IPS-20b (cell line): ENCODE data around the gene IFT43.

Source experiments
- H3K27ac ChIP-seq: one replicate; pipeline ENCODE4 v1.5.1; 2013; ENCODE audit warnings: low read length
- H3K27me3 ChIP-seq: 2 replicates; pipeline ENCODE4 v1.6.1; 2013; ENCODE audit warnings: mild to moderate bottlenecking, low read length, inconsistent platforms; ENCODE audit not compliant: insufficient read depth
- H3K36me3 ChIP-seq: 2 replicates; pipeline ENCODE4 v1.6.1; 2013; ENCODE audit warnings: low read depth, mild to moderate bottlenecking, inconsistent platforms, low read length, moderate library complexity; ENCODE audit not compliant: insufficient read depth
- H3K4me1 ChIP-seq: 2 replicates; pipeline ENCODE4 v1.6.1; 2013; ENCODE audit warnings: mild to moderate bottlenecking, control low read depth, inconsistent platforms, low read length, moderate library complexity; ENCODE audit not compliant: insufficient read depth
- H3K4me3 ChIP-seq: 2 replicates; pipeline ENCODE4 v1.5.1; 2013; ENCODE audit warnings: mild to moderate bottlenecking, low read length, inconsistent platforms
- H3K9ac ChIP-seq: 2 replicates; pipeline ENCODE4 v1.6.1; 2013; ENCODE audit warnings: low read depth, mild to moderate bottlenecking, inconsistent platforms, low read length, moderate library complexity
- H3K9me3 ChIP-seq: 2 replicates; pipeline ENCODE4 v1.6.1; 2013; ENCODE audit warnings: mild to moderate bottlenecking, low read depth, low read length, inconsistent platforms; ENCODE audit not compliant: insufficient read depth

IFT43 gene

DNA sequence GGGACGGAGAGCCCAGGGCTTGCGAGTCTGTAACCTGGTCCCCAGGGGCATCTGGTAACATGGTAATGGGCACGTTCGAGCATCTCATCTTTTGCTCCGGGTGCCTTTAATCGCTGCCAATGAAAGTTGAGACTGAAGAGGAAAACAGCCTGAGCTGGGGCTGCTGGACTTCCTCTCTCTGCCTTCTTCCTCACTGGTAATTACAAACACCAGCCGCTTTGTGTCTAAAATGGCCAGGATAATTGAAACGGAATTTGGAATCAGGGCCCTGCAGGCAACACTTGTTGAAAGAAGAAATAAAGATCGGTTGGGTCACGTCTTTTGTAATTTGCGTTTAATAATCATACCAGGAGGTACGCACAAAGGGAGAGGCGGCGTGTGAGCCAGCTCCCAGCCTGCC is 114.7 kb downstream of the IFT43 start:
- H3K36me3 ChIP-seq = no peaks in the 10 kb centered on the region
- no peak overlapping the region for H3K9ac ChIP-seq
- H3K27ac ChIP-seq = no peak overlapping the region
- no peaks in the 10 kb centered on the region for H3K27me3 ChIP-seq
- no peaks in the 10 kb centered on the region for H3K4me1 ChIP-seq
- no peak overlapping the region for H3K4me3 ChIP-seq
- no peaks in the 10 kb centered on the region for H3K9me3 ChIP-seq

GRCh38 chr14:76101391-76102379 is 116.1 kb downstream of the IFT43 start:
- H3K9me3 ChIP-seq = no peaks in the 10 kb centered on the region
- H3K27ac ChIP-seq = no peak overlapping the region
- no peaks in the 10 kb centered on the region for H3K36me3 ChIP-seq
- no peaks in the 10 kb centered on the region for H3K4me1 ChIP-seq
- no peak overlapping the region for H3K4me3 ChIP-seq
- H3K9ac ChIP-seq = no peak overlapping the region
- H3K27me3 ChIP-seq = no peaks in the 10 kb centered on the region

DNA sequence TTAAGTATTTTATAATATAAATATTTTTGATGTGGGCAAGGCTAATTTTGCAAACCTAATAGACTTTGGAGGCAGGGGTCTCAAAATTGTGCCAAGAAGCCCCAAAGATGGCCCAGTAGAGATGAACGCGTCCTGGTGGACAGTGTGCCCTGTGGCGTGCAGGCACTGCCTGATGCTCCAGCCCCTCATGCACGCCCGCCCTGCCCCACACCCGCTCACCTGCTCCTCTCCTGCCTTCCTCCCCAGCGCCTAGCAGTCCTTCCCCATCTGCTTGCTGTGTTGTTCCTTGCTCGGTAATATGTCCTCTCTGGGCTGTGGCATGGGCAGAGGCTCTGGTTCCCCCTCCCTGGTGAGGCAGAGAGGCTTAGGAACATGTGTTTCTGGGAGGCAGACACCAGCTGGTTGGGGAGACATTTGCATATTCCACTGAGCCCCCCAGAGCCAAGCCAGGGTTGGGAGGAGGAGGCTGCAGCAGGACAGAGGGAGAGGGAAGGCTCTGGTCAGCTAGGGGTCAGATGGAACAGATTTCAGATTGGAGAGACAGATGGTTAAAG is 119.3 kb downstream of the IFT43 start:
- Histone ChIP-seq H3K27ac (no peak overlapping the region), H3K36me3 (no peaks in the 10 kb centered on the region), H3K27me3 (no peaks in the 10 kb centered on the region), H3K4me3 (no peak overlapping the region), H3K9me3 (no peaks in the 10 kb centered on the region), H3K9ac (no peak overlapping the region), H3K4me1 (no peaks in the 10 kb centered on the region)

DNA sequence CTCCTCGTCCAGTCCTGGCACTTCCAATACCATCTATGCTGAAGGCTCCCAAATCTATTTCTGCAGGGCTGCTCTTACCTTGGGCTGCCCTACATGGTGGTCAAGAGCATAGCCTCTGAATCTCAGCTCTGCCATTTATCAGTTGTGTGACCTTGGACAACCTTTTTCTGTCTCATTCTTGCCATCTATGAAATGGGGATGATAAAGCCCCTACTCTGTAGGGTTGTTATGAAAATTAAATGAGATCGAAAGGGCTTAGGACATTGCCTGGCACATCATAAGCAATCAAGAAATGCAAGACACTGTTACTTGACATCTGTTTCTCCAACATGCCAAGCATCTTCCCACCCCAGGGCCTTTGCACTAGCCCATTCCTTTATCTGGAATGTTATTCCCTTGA is 120.6 kb downstream of the IFT43 start:
- Histone ChIP-seq H3K4me1 (no peaks in the 10 kb centered on the region), H3K4me3 (no peak overlapping the region), H3K36me3 (no peaks in the 10 kb centered on the region), H3K9me3 (no peaks in the 10 kb centered on the region), H3K9ac (no peak overlapping the region), H3K27ac (no peak overlapping the region), H3K27me3 (no peaks in the 10 kb centered on the region)

GRCh38 chr14:76109087-76109880 is 123.7 kb downstream of the IFT43 start:
- H3K4me1 ChIP-seq = peaks cover 9% of the 10 kb centered on the region
- H3K27ac ChIP-seq = no peak overlapping the region
- H3K27me3 ChIP-seq = peaks cover 4% of the 10 kb centered on the region; the same call in 1 of the 2 replicates
- H3K9ac ChIP-seq = no peak overlapping the region
- no peaks in the 10 kb centered on the region for H3K36me3 ChIP-seq
- no peaks in the 10 kb centered on the region for H3K9me3 ChIP-seq
- no peak overlapping the region for H3K4me3 ChIP-seq

DNA sequence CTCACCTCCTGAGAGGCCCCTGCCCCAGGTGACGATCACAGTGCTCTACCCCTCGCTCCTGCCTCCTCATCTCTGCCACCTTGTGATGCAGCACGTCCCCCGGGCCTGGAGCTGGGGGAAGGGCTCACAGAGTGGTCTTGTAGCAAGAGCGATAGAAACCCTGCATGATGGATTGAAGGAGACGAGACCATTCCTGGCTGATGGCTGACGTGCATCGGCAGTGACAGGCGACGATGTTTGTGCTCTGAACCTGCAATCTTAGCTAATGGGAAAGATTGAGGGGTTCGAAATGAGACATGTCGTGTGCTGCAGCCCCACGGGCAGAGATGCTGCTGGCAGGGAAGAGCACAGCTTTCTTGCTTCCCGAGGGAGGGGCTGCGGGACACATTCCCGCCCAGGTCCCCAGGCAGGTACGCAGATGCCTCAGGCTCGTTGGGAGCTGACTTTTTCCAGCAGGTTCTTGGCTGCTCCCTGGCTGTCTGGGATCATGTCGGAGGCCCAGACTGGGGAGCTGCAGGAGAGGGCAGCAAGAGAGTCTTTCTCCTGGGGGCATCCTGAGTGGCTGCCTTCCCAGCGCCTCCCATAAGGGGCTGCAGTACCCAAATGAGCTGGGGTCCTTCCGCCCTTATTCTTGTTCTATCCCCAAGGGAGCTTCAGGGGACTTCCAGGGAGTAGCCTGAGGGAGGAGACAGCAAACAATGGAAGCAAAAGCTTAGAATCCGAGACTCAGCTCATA is 127.5 kb downstream of the IFT43 start:
- Histone ChIP-seq H3K9me3 (no peaks in the 10 kb centered on the region), H3K4me3 (peak overlapping the region; percentile 23; the same call in 1 of the 2 replicates), H3K27ac (no peak overlapping the region), H3K4me1 (peaks cover 19% of the 10 kb centered on the region), H3K9ac (peak overlapping the region; percentile 18; the same call in 1 of the 2 replicates), H3K27me3 (peaks cover 8% of the 10 kb centered on the region; the same call in 1 of the 2 replicates), H3K36me3 (no peaks in the 10 kb centered on the region)

DNA sequence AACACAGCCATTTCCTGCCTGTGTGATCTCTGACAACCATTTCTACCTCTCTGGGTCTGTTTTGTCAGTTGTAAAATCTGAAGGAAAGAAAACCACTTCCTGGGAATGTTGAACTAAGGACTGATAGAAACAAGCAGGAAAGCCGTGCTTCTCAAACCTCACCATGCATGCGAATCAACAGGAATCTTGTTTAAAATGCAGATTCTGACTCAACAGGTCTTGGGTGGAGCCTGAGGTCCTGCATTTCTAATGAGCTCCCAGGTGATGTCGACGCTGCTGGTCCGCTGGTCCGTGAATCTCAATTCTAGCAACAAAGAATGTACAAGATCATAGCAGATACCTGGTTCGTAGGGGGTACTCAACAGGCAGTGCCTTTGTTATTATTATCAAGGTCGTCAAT is 128.1 kb downstream of the IFT43 start:
- no peak overlapping the region for H3K27ac ChIP-seq
- H3K4me1 ChIP-seq = peaks cover 19% of the 10 kb centered on the region
- H3K4me3 ChIP-seq = peak overlapping the region; percentile 23; the same call in 1 of the 2 replicates
- peak overlapping the region; percentile 18; the same call in 1 of the 2 replicates for H3K9ac ChIP-seq
- peaks cover 8% of the 10 kb centered on the region; the same call in 1 of the 2 replicates for H3K27me3 ChIP-seq
- H3K9me3 ChIP-seq = no peaks in the 10 kb centered on the region
- no peaks in the 10 kb centered on the region for H3K36me3 ChIP-seq

DNA sequence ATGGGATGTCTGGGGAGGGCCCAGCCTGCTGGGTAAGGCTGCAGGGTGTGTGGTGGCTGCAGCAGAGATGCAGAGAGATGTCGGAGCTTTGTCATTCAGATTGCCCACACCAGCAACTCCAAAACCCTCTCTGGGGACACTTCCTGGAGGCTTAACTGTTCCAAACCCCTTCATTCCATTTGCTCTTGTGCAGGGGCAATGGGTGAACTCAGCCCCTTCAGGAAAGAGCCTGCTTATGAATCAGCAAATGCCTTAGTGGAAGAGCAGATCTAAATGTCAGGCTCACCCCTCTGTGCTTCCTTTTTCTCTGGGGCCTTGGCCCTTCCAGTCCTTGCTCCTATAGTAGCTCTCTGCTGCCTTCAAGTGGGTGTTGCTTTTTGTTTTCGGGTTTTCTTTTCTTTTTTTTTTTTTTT is 129.5 kb downstream of the IFT43 start:
- Histone ChIP-seq H3K4me3 (no peak overlapping the region), H3K36me3 (no peaks in the 10 kb centered on the region), H3K27me3 (peaks cover 8% of the 10 kb centered on the region; the same call in 1 of the 2 replicates), H3K9ac (no peak overlapping the region), H3K27ac (no peak overlapping the region), H3K4me1 (peaks cover 19% of the 10 kb centered on the region), H3K9me3 (no peaks in the 10 kb centered on the region)

- H3K9me3 ChIP-seq = no peaks in the 10 kb centered on the region
- H3K4me1 ChIP-seq = peaks cover 17% of the 10 kb centered on the region
- no peaks in the 10 kb centered on the region for H3K36me3 ChIP-seq
- H3K9ac ChIP-seq = no peak overlapping the region
- no peak overlapping the region for H3K4me3 ChIP-seq
- H3K27me3 ChIP-seq = peaks cover 8% of the 10 kb centered on the region; the same call in 1 of the 2 replicates
- no peak overlapping the region for H3K27ac ChIP-seq
Measured at GRCh38 chr14:76117789-76118484, 132.4 kb downstream of the IFT43 start.

DNA sequence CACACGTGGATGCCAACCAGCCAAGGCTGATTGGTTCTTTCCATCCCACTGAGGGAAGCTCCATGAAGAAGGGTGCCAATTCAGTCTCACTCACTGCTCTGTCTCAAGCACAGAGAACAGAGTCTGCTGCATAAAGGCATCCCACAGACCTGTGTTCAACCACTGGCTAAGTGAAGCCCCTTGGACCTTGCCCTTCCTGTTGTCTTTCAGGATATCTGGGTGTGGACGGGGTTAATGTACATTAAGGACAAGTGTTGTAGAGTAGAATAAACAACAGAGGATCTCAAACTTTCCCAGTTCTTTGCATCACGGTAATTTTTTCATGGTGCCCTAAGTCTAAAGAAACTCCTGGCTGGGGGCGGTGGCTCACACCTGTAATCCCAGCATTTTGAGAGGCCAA is 133.0 kb downstream of the IFT43 start:
- no peak overlapping the region for H3K9ac ChIP-seq
- H3K27ac ChIP-seq = no peak overlapping the region
- H3K36me3 ChIP-seq = no peaks in the 10 kb centered on the region
- no peak overlapping the region for H3K4me3 ChIP-seq
- peaks cover 8% of the 10 kb centered on the region; the same call in 1 of the 2 replicates for H3K27me3 ChIP-seq
- no peaks in the 10 kb centered on the region for H3K9me3 ChIP-seq
- H3K4me1 ChIP-seq = peaks cover 15% of the 10 kb centered on the region
